GM10266 (cell line): ENCODE results near the gene CC2D1A.

Source experiments
- DNase-seq: peaks from one replicate; pipeline ENCODE4 v3.0.0; 2012; ENCODE audit errors: extremely low spot score
- CTCF ChIP-seq: IDR thresholded peaks from 2 replicates; pipeline ENCODE4 v1.5.1; 2012; ENCODE audit warnings: mild to moderate bottlenecking, low read depth; ENCODE audit not compliant: control insufficient read depth, insufficient read depth; ENCODE audit errors: missing control alignments

Gene CC2D1A

GRCh38 chr19:13959141-13959961, 53.4 kb downstream of the CC2D1A start:
- no peak for TF ChIP-seq CTCF
- DNase-seq: no peak

- peak; percentile 71 for DNase-seq
- peak; percentile 35 for TF ChIP-seq CTCF
Observed at GRCh38 chr19:13959962-13960862, 54.2 kb downstream of the CC2D1A start.

GRCh38 chr19:13960863-13961784, 55.1 kb downstream of the CC2D1A start:
- no peak for TF ChIP-seq CTCF
- DNase-seq: no peak

GRCh38 chr19:13961826-13962698, 56.1 kb downstream of the CC2D1A start:
- no peak for TF ChIP-seq CTCF
- no peak for DNase-seq

- TF ChIP-seq CTCF: no peak
- no peak for DNase-seq
Observed at GRCh38 chr19:13962699-13963602, 57.0 kb downstream of the CC2D1A start.
